ENCODE data around the gene ERCC2. TPM values are rescaled to one million over a fixed set of nuclear protein-coding genes. Genes with fewer than 3 reads are reported as not detected.

Gene ERCC2
- total and polyA plus RNA-seq, 2 of the 8 experiments (the other 6 are each of a cell fraction or from before 2014, with no cell fraction given) = 107 to 117 TPM

- TF ChIP-seq SIN3A (conservative IDR thresholded peaks at IDR 0.05 in 1 of 2, IDR thresholded peaks at IDR 0.05 in 1 of 2; ENCODE audit: low read depth in 1 of 2, low read length in 2 of 2) = no peak
- no peak for TF ChIP-seq SP2 (IDR thresholded peaks at IDR 0.05; ENCODE audit: low read length)
- no peak for TF ChIP-seq MAFK (IDR thresholded peaks at IDR 0.05; ENCODE audit: low read depth, low read length)
- no peak for TF ChIP-seq CHD7 (IDR thresholded peaks at IDR 0.05; ENCODE audit: insufficient replicate concordance, low read length)
- TF ChIP-seq SIRT6 (IDR thresholded peaks at IDR 0.05; ENCODE audit: low read length) = no peak
Observed at GRCh38 chr19:45417151-45417550, 46.8 kb upstream of the ERCC2 start (continued).
